Upper lobe of right lung (tissue), 1 donor: ENCODE measurements around the gene RPRD1A. TPM values are rescaled to one million over a fixed set of nuclear protein-coding genes. Genes with fewer than 3 reads are reported as not detected.

Experiments used
- ATAC-seq: fragments of 200-7000 bp; cut with Tn5 transposase; one replicate; pipeline ENCODE4 v1.9.1; 2020; ENCODE audit warnings: mild to moderate bottlenecking, moderate library complexity
- DNase-seq: peaks from one replicate; pipeline ENCODE4 v3.0.0-alpha.2; 2020
- H3K27ac ChIP-seq: fragments of 200-600 bp; one replicate; pipeline ENCODE4 v1.8.0; 2022
- H3K27me3 ChIP-seq: fragments of 200-600 bp; one replicate; pipeline ENCODE4 v1.8.0; 2022; ENCODE audit warnings: mild to moderate bottlenecking
- H3K36me3 ChIP-seq: fragments of 200-600 bp; one replicate; pipeline ENCODE4 v1.8.0; 2022
- H3K4me1 ChIP-seq: fragments of 200-600 bp; one replicate; pipeline ENCODE4 v1.8.0; 2022
- H3K4me3 ChIP-seq: fragments of 200-600 bp; one replicate; pipeline ENCODE4 v1.8.0; 2022; ENCODE audit warnings: mild to moderate bottlenecking
- H3K9me3 ChIP-seq: fragments of 200-600 bp; one replicate; pipeline ENCODE4 v1.8.0; 2022
- CTCF ChIP-seq: fragments of 200-600 bp; IDR thresholded peaks from one replicate; pipeline ENCODE4 v1.8.0; 2022; ENCODE audit warnings: antibody characterized with exemption
- intact Hi-C: fragments of 100-400 bp; cut with DNase I; formaldehyde crosslinking; loops from one replicate; pipeline ENCODE4 v1.11.0; 2022
- total RNA-seq: library from RNA; stranded (reverse); fragmentation: NEBNext Ultra II Directional; extraction: Animal tissue kit (Norgen Biotek cat#: 25700); gene quantifications from one replicate; pipeline ENCODE4 v1.2.1, GENCODE V29; 2021
- donor health status: DM: no; HTN: yes; CAD: no; lungs with severe emphysema.

RPRD1A gene
- total RNA-seq, 1 donor from 2014 or later = 45.4 TPM

DNA sequence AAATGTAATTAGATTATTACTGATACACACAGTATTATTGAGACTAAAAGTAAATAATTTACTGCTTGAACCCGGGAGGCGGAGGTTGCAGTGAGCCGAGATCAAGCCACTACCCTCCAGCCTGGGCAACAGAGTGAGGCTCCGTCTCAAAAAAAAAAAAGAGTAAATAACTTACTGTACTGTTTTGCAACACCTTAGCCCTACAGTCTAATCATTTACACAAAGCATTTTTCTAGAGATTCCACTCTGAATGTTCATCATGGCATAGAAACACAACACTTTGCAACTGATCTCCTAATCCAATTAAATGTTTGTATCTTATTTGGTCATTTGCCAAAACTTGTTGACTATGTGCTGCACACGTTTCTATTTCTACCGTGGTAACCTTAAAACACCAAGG lies 118.3 kb downstream of the RPRD1A start:
- no peaks in the 10 kb centered on the region for H3K9me3 ChIP-seq
- H3K4me1 ChIP-seq = peaks cover 5% of the 10 kb centered on the region
- no peaks in the 10 kb centered on the region for H3K36me3 ChIP-seq
- H3K4me3 ChIP-seq = no peak overlapping the region
- no peak for TF ChIP-seq CTCF
- intact Hi-C loops = loop anchor here (5.0 kb wide), 1 partner anchor 192 kb away; no protein-coding TSS in a partner anchor
- DNase-seq (no peak), ATAC-seq (no peak)
- H3K27me3 ChIP-seq = no peaks in the 10 kb centered on the region
- H3K27ac ChIP-seq = no peak overlapping the region

- Histone ChIP-seq H3K9me3 (no peaks in the 10 kb centered on the region), H3K27ac (no peak overlapping the region), H3K36me3 (no peaks in the 10 kb centered on the region), H3K4me3 (no peak overlapping the region), H3K27me3 (no peaks in the 10 kb centered on the region), H3K4me1 (peaks cover 5% of the 10 kb centered on the region)
- DNase-seq = no peak
- ATAC-seq = no peak
- intact Hi-C loops = loop anchor here (5.0 kb wide), 1 partner anchor 191 kb away; no protein-coding TSS in a partner anchor
- no peak for TF ChIP-seq CTCF
These were observed 119.3 kb downstream of the RPRD1A start for GRCh38 chr18:35948080-35948479.

GRCh38 chr18:35942661-35943060 lies 124.7 kb downstream of the RPRD1A start:
- DNase-seq (no peak), ATAC-seq (no peak)
- no peaks in the 10 kb centered on the region for H3K4me1 ChIP-seq
- H3K27me3 ChIP-seq = no peaks in the 10 kb centered on the region
- intact Hi-C loops = no loop called here
- H3K27ac ChIP-seq = no peak overlapping the region
- H3K36me3 ChIP-seq = no peaks in the 10 kb centered on the region
- no peaks in the 10 kb centered on the region for H3K9me3 ChIP-seq
- no peak overlapping the region for H3K4me3 ChIP-seq
- no peak for TF ChIP-seq CTCF

GRCh38 chr18:35942133-35942532 lies 125.2 kb downstream of the RPRD1A start:
- Histone ChIP-seq H3K36me3 (no peaks in the 10 kb centered on the region), H3K9me3 (no peaks in the 10 kb centered on the region), H3K27ac (no peak overlapping the region), H3K4me3 (no peak overlapping the region), H3K27me3 (no peaks in the 10 kb centered on the region), H3K4me1 (no peaks in the 10 kb centered on the region)
- intact Hi-C loops = no loop called here
- no peak for TF ChIP-seq CTCF
- ATAC-seq (peak; percentile 72), DNase-seq (no peak)

GRCh38 chr18:35941299-35941698 lies 126.1 kb downstream of the RPRD1A start:
- no peak for DNase-seq
- TF ChIP-seq CTCF = no peak
- Histone ChIP-seq H3K27ac (no peak overlapping the region), H3K27me3 (no peaks in the 10 kb centered on the region), H3K4me1 (no peaks in the 10 kb centered on the region), H3K4me3 (no peak overlapping the region), H3K36me3 (no peaks in the 10 kb centered on the region), H3K9me3 (no peaks in the 10 kb centered on the region)
- intact Hi-C loops = no loop called here
- no peak for ATAC-seq

Other genes with a start within 250 kb of the RPRD1A start
- gene SLC39A6, start 61.8 kb upstream of the RPRD1A start, total RNA-seq = 24.3 TPM
- gene ELP2, start 62.3 kb upstream of the RPRD1A start, total RNA-seq = 69.0 TPM
- gene MOCOS, start 119.9 kb upstream of the RPRD1A start, total RNA-seq = 5.0 TPM
- 1.9 TPM for gene FHOD3, start 230.2 kb upstream of the RPRD1A start, total RNA-seq